Chondrocyte (in vitro differentiated cells): ENCODE measurements around the gene TTBK1. TPM values are rescaled to one million over a fixed set of nuclear protein-coding genes. Genes with fewer than 3 reads are reported as not detected.

Experiments
- DNase-seq: peaks from one replicate; pipeline ENCODE4 v3.0.0; 2021; ENCODE audit warnings: mixed read lengths, low spot score
- H3K27ac Mint-ChIP-seq: one replicate; pipeline ENCODE4 v1.8.0; 2021; ENCODE audit warnings: mild to moderate bottlenecking, moderate library complexity, mixed read lengths; ENCODE audit not compliant: unreplicated experiment
- H3K27me3 Mint-ChIP-seq: 2 replicates; pipeline ENCODE4 v1.8.0; 2021; ENCODE audit warnings: low read depth, mixed read lengths
- H3K36me3 Mint-ChIP-seq: 2 replicates; pipeline ENCODE4 v1.8.0; 2021; ENCODE audit warnings: low read depth, mixed read lengths
- H3K4me1 Mint-ChIP-seq: 2 replicates; pipeline ENCODE4 v1.8.0; 2021; ENCODE audit warnings: low read depth, mild to moderate bottlenecking, mixed read lengths
- H3K4me3 Mint-ChIP-seq: one replicate; pipeline ENCODE4 v1.8.0; 2021; ENCODE audit warnings: mild to moderate bottlenecking, moderate library complexity, mixed read lengths; ENCODE audit not compliant: unreplicated experiment
- H3K9me3 Mint-ChIP-seq: 2 replicates; pipeline ENCODE4 v1.8.0; 2021; ENCODE audit warnings: low read depth, mixed read lengths
- total RNA-seq: library from RNA; stranded (reverse); gene quantifications from 3 replicates; pipeline ENCODE4 v1.2.1, GENCODE V29; 2021
- TF ChIP-seq, protein P1 (sequence below): fragments of 200-600 bp; sonication (generic); IDR thresholded peaks from 2 replicates; pipeline ENCODE4 v1.5.0; 2021; ENCODE audit warnings: antibody characterized with exemption, mild to moderate bottlenecking, moderate library complexity

TTBK1 gene
- total RNA-seq, 1 donor from 2014 or later, result 0.07 TPM

DNA sequence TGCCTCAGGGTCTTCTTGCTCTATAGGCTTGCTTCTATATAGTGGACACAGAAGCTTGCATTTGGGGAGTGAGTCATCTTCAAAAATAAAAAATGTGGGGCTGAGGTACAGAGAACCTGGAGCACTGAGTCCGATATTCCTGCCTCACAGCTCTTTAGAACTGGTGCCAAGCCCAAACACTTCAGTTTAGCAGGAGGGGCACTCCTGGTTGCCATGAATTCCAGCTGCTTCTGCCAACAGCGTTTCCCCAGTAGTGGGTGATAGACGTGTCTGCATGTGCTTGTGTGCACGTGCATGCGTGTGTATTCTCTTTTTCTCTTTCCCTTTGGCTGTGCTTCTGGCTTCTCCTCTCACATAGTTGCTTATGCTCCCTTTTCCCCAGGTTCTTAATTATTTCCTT, 25.9 kb upstream of the TTBK1 start:
- Mint-ChIP-seq H3K36me3 (peaks cover 20% of the 10 kb centered on the region), H3K27ac (no peak overlapping the region), H3K4me1 (no peaks in the 10 kb centered on the region), H3K27me3 (no peaks in the 10 kb centered on the region), H3K4me3 (no peak overlapping the region), H3K9me3 (no peaks in the 10 kb centered on the region)
- no peak for DNase-seq
- TF ChIP-seq, protein P1, sequence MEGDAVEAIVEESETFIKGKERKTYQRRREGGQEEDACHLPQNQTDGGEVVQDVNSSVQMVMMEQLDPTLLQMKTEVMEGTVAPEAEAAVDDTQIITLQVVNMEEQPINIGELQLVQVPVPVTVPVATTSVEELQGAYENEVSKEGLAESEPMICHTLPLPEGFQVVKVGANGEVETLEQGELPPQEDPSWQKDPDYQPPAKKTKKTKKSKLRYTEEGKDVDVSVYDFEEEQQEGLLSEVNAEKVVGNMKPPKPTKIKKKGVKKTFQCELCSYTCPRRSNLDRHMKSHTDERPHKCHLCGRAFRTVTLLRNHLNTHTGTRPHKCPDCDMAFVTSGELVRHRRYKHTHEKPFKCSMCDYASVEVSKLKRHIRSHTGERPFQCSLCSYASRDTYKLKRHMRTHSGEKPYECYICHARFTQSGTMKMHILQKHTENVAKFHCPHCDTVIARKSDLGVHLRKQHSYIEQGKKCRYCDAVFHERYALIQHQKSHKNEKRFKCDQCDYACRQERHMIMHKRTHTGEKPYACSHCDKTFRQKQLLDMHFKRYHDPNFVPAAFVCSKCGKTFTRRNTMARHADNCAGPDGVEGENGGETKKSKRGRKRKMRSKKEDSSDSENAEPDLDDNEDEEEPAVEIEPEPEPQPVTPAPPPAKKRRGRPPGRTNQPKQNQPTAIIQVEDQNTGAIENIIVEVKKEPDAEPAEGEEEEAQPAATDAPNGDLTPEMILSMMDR, result no peak

DNA sequence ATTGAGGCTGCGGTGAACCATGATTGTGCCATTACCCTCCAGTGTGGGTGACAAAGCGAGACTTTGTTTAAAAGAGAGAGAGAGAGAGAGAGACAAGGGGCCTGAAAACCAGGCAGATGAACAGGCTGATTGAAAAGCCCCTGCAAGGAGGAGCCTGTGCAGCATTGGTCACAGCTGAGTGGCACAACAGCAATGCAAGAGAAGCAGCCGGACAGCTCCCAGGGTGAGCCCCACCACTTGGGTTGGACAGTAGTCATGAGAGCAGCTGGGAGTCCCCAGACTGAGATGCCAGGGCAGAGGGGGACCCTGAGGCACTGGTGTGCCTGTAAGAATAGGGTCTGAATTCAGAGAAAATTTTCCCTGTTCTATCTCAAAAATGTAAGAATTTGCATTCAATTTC, 24.2 kb upstream of the TTBK1 start:
- H3K36me3 Mint-ChIP-seq, result peaks cover 19% of the 10 kb centered on the region
- no peaks in the 10 kb centered on the region for H3K27me3 Mint-ChIP-seq
- no peaks in the 10 kb centered on the region for H3K9me3 Mint-ChIP-seq
- no peak overlapping the region for H3K27ac Mint-ChIP-seq
- H3K4me1 Mint-ChIP-seq, result peaks cover 2% of the 10 kb centered on the region
- peak; percentile 57 for DNase-seq
- TF ChIP-seq, protein P1, result no peak
- no peak overlapping the region for H3K4me3 Mint-ChIP-seq

DNA sequence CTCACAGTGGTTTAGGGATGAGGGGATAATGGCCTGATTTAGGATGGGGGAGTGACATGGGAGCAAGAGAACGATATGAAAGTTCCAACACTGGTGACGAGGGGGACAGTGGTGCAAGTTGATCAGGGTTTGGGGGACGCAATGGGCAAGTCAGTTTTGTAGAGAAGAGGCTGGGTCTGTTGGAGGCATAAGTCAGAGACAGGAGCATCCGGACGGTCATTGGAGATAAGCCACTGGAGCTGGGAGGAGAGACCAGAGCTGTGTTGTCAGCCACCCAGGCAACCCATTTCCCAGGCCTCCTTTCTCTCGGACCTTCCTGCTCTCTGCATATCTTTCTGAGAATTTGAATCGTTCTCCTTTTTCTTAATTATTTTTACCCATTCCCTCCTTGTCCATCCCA, 23.5 kb upstream of the TTBK1 start:
- Mint-ChIP-seq H3K36me3 (peaks cover 21% of the 10 kb centered on the region), H3K4me3 (no peak overlapping the region), H3K9me3 (no peaks in the 10 kb centered on the region), H3K4me1 (peaks cover 8% of the 10 kb centered on the region), H3K27ac (no peak overlapping the region), H3K27me3 (no peaks in the 10 kb centered on the region)
- peak; percentile 17 for DNase-seq
- TF ChIP-seq, protein P1, result no peak

DNA sequence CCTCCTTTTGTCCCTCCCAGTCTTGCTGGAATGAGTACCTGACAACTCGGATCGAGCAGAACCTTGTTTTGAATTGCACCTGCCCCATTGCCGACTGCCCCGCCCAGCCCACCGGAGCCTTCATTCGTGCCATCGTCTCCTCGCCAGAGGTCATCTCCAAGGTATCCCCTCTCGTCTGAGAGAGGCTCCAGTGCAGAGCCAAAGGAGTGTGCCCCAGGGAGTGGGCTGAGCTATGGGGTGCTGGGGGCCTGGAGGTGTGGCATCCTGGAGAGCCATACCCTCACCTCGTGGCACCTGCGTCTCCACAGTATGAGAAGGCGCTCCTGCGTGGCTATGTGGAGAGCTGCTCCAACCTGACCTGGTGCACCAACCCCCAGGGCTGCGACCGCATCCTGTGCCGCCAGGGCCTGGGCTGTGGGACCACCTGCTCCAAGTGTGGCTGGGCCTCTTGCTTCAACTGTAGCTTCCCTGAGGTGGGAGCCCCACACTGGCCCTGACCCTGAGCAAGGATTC, 22.8 kb upstream of the TTBK1 start:
- H3K27me3 Mint-ChIP-seq, result no peaks in the 10 kb centered on the region

DNA sequence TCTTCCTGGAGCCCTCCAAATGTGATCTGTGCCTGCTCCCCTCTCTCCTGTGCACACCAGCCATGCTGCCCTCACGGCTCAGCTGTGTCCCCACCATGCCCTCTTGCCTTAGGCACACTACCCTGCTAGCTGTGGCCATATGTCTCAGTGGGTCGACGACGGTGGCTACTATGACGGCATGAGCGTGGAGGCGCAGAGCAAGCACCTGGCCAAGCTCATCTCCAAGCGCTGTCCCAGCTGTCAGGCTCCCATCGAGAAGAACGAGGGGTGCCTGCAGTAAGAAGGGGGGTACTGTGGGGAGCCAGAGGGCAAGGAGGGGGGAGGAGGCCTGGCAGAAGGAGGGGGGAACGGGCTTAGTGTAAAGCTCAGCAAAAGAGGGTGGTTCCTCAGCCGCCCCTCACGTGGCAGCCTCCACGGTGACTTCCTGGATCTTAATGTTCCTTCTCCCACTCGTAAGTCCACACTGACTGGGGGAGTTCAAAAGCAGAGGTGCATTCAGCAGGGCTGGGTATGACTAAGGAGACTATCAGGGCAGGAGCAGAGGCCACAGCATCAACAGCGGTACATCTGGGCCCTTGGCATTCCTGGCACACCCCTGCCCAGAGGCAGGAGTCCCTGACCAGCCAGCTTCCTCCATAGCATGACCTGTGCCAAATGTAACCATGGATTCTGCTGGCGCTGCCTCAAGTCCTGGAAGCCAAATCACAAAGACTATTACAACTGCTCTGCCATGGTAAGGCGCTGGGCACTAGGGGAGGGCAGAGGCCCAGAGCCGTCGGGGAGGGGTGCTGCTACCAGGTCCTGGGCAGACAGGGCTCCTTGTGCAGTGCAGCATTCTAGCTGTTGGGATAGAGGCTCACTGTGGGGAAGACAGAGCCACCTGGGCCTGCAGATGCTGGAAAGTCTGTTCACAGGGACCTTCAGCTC, 22.0 kb upstream of the TTBK1 start:
- H3K27me3 Mint-ChIP-seq, result no peaks in the 10 kb centered on the region
- peak; percentile 39 for DNase-seq
- no peak overlapping the region for H3K27ac Mint-ChIP-seq
- H3K4me1 Mint-ChIP-seq, result peaks cover 8% of the 10 kb centered on the region
- TF ChIP-seq, protein P1, result no peak
- no peak overlapping the region for H3K4me3 Mint-ChIP-seq
- no peaks in the 10 kb centered on the region for H3K9me3 Mint-ChIP-seq
- H3K36me3 Mint-ChIP-seq, result peaks cover 16% of the 10 kb centered on the region

More for the DNA sequence above, 22.8 kb upstream of the TTBK1 start:
- Mint-ChIP-seq H3K9me3 (no peaks in the 10 kb centered on the region), H3K4me3 (no peak overlapping the region), H3K4me1 (peaks cover 8% of the 10 kb centered on the region), H3K27ac (no peak overlapping the region), H3K36me3 (peaks cover 16% of the 10 kb centered on the region)
- TF ChIP-seq, protein P1, result no peak
- peak; percentile 76 for DNase-seq
